Activated naive CD4-positive, alpha-beta T cell treated with anti-CD3 and anti-CD28 coated beads, Interleukin-2, amount 10 ng/mL, durations not matched to agents 7 days and 5 days (primary cell): ENCODE data around the gene PRRX2.
"Not testable (repeated sequence)": the region's sequence is repeated elsewhere in the genome, so short reads cannot be mapped to it uniquely, and the experiment has no call there.

ENCODE experiments used
- CTCF ChIA-PET: fragments of 350-600 bp; sonication (Branson Sonifier 250); formaldehyde crosslinking; loops from one replicate; lab custom pipeline; 2021; ENCODE audit warnings: antibody characterized with exemption; lab: Charles Lee
- DNase-seq: peaks from one replicate; pipeline ENCODE4 v3.0.0-alpha.2; 2020
- H3K27ac Mint-ChIP-seq: one replicate; pipeline ENCODE4 v1.8.0; 2021; ENCODE audit warnings: mild to moderate bottlenecking, moderate library complexity, mixed read lengths
- H3K27me3 Mint-ChIP-seq: one replicate; pipeline ENCODE4 v1.8.0; 2021; ENCODE audit warnings: mild to moderate bottlenecking, mixed read lengths
- H3K36me3 Mint-ChIP-seq: one replicate; pipeline ENCODE4 v1.8.0; 2021; ENCODE audit warnings: mixed read lengths
- H3K4me1 Mint-ChIP-seq: one replicate; pipeline ENCODE4 v1.8.0; 2021; ENCODE audit warnings: mixed read lengths
- H3K4me3 Mint-ChIP-seq: one replicate; pipeline ENCODE4 v1.8.0; 2021; ENCODE audit warnings: mild to moderate bottlenecking, moderate library complexity, mixed read lengths
- H3K9me3 Mint-ChIP-seq: one replicate; pipeline ENCODE4 v1.8.0; 2021; ENCODE audit warnings: mixed read lengths

PRRX2 gene

DNA sequence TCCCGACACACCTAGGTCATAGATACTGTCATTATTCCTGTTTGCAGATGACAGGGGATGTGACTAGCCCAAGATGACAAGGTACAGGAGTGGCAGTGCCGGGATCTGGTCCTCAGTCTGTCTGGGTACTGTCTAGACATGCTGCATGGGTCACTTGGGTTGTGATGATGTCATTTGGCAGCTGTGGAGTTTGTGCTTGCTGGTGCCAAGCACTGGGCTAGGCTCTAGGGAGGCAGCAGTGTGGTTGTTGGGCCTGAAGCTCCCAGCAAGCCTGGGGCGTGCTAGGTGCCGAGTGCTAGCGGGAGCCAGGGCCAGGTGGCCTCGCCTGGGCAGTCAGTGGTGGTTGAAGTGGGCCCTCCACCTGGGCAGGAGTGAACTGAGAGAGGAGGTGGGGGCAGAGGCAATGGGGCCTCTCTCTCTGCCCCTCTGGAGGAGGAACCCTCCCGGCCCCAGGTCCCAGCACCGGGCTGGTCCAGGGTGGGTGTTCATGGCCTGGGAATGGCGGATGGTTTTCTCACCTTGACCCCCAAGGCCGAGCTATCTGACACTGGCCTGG, 14.7 kb upstream of the PRRX2 start:
- H3K27ac Mint-ChIP-seq: no peak overlapping the region
- H3K27me3 Mint-ChIP-seq: peaks cover 24% of the 10 kb centered on the region
- H3K9me3 Mint-ChIP-seq: no peaks in the 10 kb centered on the region
- no peak overlapping the region for H3K4me3 Mint-ChIP-seq
- CTCF ChIA-PET: no interaction called here
- H3K4me1 Mint-ChIP-seq: no peaks in the 10 kb centered on the region
- no peaks in the 10 kb centered on the region for H3K36me3 Mint-ChIP-seq
- DNase-seq: no peak

GRCh38 chr9:129653823-129654553, 11.5 kb upstream of the PRRX2 start:
- no peak overlapping the region for H3K4me3 Mint-ChIP-seq
- CTCF ChIA-PET: no interaction called here
- peaks cover 26% of the 10 kb centered on the region for H3K27me3 Mint-ChIP-seq
- H3K36me3 Mint-ChIP-seq: no peaks in the 10 kb centered on the region
- H3K27ac Mint-ChIP-seq: no peak overlapping the region
- H3K9me3 Mint-ChIP-seq: no peaks in the 10 kb centered on the region
- no peaks in the 10 kb centered on the region for H3K4me1 Mint-ChIP-seq
- DNase-seq: no peak

DNA sequence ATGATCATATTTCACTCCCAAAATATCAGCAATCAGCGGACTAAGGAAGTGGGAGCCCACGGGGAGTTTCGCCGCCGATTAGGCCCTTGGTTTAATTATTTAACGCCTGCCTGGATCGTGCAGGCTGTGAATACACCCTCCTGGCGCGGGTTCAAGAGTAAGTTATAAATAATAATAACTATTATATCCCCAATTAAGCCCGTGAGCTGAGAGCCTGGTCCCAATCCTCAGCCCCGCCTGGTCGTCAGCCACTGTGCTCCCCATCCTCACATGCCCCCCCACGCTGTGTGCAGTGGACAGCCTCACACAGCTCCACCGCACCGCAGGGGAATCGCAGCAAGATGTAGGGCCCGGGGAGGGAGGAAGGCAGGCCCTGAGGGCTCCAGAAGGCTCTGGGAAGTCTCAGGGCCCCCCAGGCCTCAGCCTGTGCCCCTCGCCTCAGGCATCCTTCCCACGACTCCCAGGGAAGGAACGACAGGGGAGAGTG, 10.8 kb upstream of the PRRX2 start:
- no peak overlapping the region for H3K27ac Mint-ChIP-seq
- no peaks in the 10 kb centered on the region for H3K9me3 Mint-ChIP-seq
- CTCF ChIA-PET: no interaction called here
- H3K27me3 Mint-ChIP-seq: peaks cover 28% of the 10 kb centered on the region
- no peak for DNase-seq
- no peaks in the 10 kb centered on the region for H3K4me1 Mint-ChIP-seq
- H3K36me3 Mint-ChIP-seq: no peaks in the 10 kb centered on the region
- no peak overlapping the region for H3K4me3 Mint-ChIP-seq

- DNase-seq: no peak
- no peaks in the 10 kb centered on the region for H3K9me3 Mint-ChIP-seq
- no peaks in the 10 kb centered on the region for H3K4me1 Mint-ChIP-seq
- H3K36me3 Mint-ChIP-seq: no peaks in the 10 kb centered on the region
- H3K27me3 Mint-ChIP-seq: peaks cover 32% of the 10 kb centered on the region
- CTCF ChIA-PET: interaction anchor here (1.7 kb wide), 1 partner anchor 12 kb away, joined by 4 read pairs; no protein-coding TSS in a partner anchor
- no peak overlapping the region for H3K27ac Mint-ChIP-seq
- H3K4me3 Mint-ChIP-seq: no peak overlapping the region
Observed at GRCh38 chr9:129655154-129655553, 10.3 kb upstream of the PRRX2 start.

GRCh38 chr9:129655696-129656095, 9.8 kb upstream of the PRRX2 start:
- Mint-ChIP-seq H3K27ac (no peak overlapping the region), H3K4me3 (no peak overlapping the region)
- CTCF ChIA-PET: interaction anchor here (1.7 kb wide), 1 partner anchor 12 kb away, joined by 4 read pairs; no protein-coding TSS in a partner anchor

GRCh38 chr9:129656795-129657390, 8.6 kb upstream of the PRRX2 start:
- CTCF ChIA-PET: interaction anchor here (1.4 to 1.7 kb wide), 2 partner anchors 13 to 70 kb away, joined by 4 read pairs; no protein-coding TSS in a partner anchor
- Mint-ChIP-seq H3K27ac (no peak overlapping the region), H3K4me3 (no peak overlapping the region), H3K4me1 (no peaks in the 10 kb centered on the region), H3K36me3 (no peaks in the 10 kb centered on the region), H3K9me3 (no peaks in the 10 kb centered on the region), H3K27me3 (peaks cover 39% of the 10 kb centered on the region)
- no peak for DNase-seq

More at GRCh38 chr9:129655696-129656095, 9.8 kb upstream of the PRRX2 start:
- no peaks in the 10 kb centered on the region for H3K36me3 Mint-ChIP-seq
- peaks cover 36% of the 10 kb centered on the region for H3K27me3 Mint-ChIP-seq
- no peak for DNase-seq
- H3K4me1 Mint-ChIP-seq: no peaks in the 10 kb centered on the region
- no peaks in the 10 kb centered on the region for H3K9me3 Mint-ChIP-seq

DNA sequence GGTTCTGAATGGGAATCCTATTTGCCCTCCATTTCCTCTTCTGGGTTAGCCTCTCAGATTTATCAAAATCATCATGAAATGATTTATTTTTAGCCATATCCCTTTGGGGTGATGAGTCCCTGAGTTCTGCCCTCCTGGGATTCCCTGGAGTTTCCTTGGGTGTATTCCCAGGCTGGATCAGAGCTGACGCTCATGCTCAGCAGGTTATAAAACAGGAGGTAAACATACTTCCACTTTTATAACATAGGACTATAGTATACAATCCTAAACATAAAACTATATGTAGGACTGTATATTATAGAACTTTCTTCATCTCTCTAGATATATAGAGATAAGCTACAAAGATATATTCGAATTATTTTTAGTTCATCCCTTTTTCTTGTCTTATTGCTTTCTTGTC, 4.4 kb upstream of the PRRX2 start:
- Mint-ChIP-seq H3K27me3 (peaks cover 54% of the 10 kb centered on the region), H3K27ac (no peak overlapping the region)

GRCh38 chr9:129662239-129662638, 3.2 kb upstream of the PRRX2 start:
- H3K27ac Mint-ChIP-seq, H3K4me3 Mint-ChIP-seq, H3K36me3 Mint-ChIP-seq, DNase-seq, H3K9me3 Mint-ChIP-seq, H3K4me1 Mint-ChIP-seq: not testable (repeated sequence)
- H3K27me3 Mint-ChIP-seq: peaks cover 66% of the 10 kb centered on the region
- CTCF ChIA-PET: interaction anchor here (0.9 kb wide), 1 partner anchor 122 kb away, joined by 3 read pairs; no protein-coding TSS in a partner anchor

More for the DNA sequence above, 4.4 kb upstream of the PRRX2 start:
- H3K9me3 Mint-ChIP-seq: no peaks in the 10 kb centered on the region
- CTCF ChIA-PET: interaction anchor here (1.0 kb wide), 1 partner anchor 77 kb away, joined by 4 read pairs; no protein-coding TSS in a partner anchor
- H3K4me3 Mint-ChIP-seq: no peak overlapping the region
- peaks cover 8% of the 10 kb centered on the region for H3K4me1 Mint-ChIP-seq
- no peaks in the 10 kb centered on the region for H3K36me3 Mint-ChIP-seq
- DNase-seq: no peak

- CTCF ChIA-PET: interaction anchor here (0.6 kb wide), 1 partner anchor 24 kb away, joined by 3 read pairs; no protein-coding TSS in a partner anchor
- peak overlapping the region; percentile 65 for H3K4me3 Mint-ChIP-seq
- no peak overlapping the region for H3K27ac Mint-ChIP-seq
Observed at GRCh38 chr9:129664746-129665388, 580 bp upstream of the PRRX2 start.

GRCh38 chr9:129665814-129666520, 520 bp downstream of the PRRX2 start:
- CTCF ChIA-PET: interaction anchor here (0.6 kb wide), 1 partner anchor 23 kb away, joined by 3 read pairs; no protein-coding TSS in a partner anchor
- Mint-ChIP-seq H3K9me3 (no peaks in the 10 kb centered on the region), H3K4me3 (peak overlapping the region; percentile 18), H3K27me3 (peaks cover 84% of the 10 kb centered on the region), H3K4me1 (peaks cover 8% of the 10 kb centered on the region), H3K36me3 (no peaks in the 10 kb centered on the region), H3K27ac (no peak overlapping the region)
- no peak for DNase-seq

More at GRCh38 chr9:129664746-129665388, 580 bp upstream of the PRRX2 start:
- DNase-seq: no peak
- peaks cover 88% of the 10 kb centered on the region for H3K27me3 Mint-ChIP-seq
- peaks cover 8% of the 10 kb centered on the region for H3K4me1 Mint-ChIP-seq
- no peaks in the 10 kb centered on the region for H3K9me3 Mint-ChIP-seq
- no peaks in the 10 kb centered on the region for H3K36me3 Mint-ChIP-seq

- CTCF ChIA-PET: no interaction called here
- H3K36me3 Mint-ChIP-seq: no peaks in the 10 kb centered on the region
- H3K27ac Mint-ChIP-seq: no peak overlapping the region
- no peak for DNase-seq
- no peaks in the 10 kb centered on the region for H3K9me3 Mint-ChIP-seq
- peaks cover 8% of the 10 kb centered on the region for H3K4me1 Mint-ChIP-seq
- H3K27me3 Mint-ChIP-seq: peaks cover 85% of the 10 kb centered on the region
- no peak overlapping the region for H3K4me3 Mint-ChIP-seq
Observed at GRCh38 chr9:129666575-129666974, 1.1 kb downstream of the PRRX2 start.

DNA sequence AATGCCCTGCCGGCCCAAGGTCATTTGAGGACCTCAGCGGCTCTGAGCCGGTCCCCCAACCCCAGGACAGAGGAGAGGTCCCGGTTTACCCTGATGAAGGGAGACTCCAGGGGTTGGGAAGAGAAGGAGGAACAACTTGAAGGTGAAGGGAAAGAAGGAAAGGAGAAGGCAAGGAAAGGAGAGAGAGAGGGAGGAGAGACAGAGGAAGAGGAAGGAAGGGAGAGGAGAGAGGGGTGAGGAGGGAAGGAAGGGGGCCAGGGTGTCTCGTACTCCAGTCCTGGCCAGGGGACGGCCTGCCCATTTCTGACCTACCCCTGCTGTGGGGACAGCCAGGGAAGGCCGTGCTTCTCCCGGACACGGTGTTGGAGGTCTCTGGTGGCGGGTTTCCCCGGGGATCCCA, 1.9 kb downstream of the PRRX2 start:
- CTCF ChIA-PET: interaction anchor here (0.5 kb wide), 1 partner anchor 135 kb away, joined by 3 read pairs; no protein-coding TSS in a partner anchor
- Mint-ChIP-seq H3K36me3 (no peaks in the 10 kb centered on the region), H3K4me1 (peaks cover 8% of the 10 kb centered on the region), H3K27ac (no peak overlapping the region), H3K27me3 (peaks cover 89% of the 10 kb centered on the region), H3K4me3 (no peak overlapping the region), H3K9me3 (no peaks in the 10 kb centered on the region)
- DNase-seq: no peak

- Mint-ChIP-seq H3K27me3 (peaks cover 89% of the 10 kb centered on the region), H3K27ac (no peak overlapping the region), H3K4me1 (peaks cover 8% of the 10 kb centered on the region), H3K36me3 (no peaks in the 10 kb centered on the region), H3K9me3 (no peaks in the 10 kb centered on the region), H3K4me3 (no peak overlapping the region)
- CTCF ChIA-PET: interaction anchor here (0.5 kb wide), 1 partner anchor 135 kb away, joined by 3 read pairs; no protein-coding TSS in a partner anchor
- DNase-seq: no peak
Observed at GRCh38 chr9:129667850-129668249, 2.4 kb downstream of the PRRX2 start.
